HG02610 (cell line): ENCODE measurements around the gene BCAT1.

Experiments
- ATAC-seq: cut with Tn5 transposase; IDR thresholded peaks from one replicate; pipeline ENCODE4 v1.9.1; 2021; ENCODE audit warnings: mild to moderate bottlenecking, moderate library complexity; ENCODE audit not compliant: unreplicated experiment

The BCAT1 gene

GRCh38 chr12:24773996-24774395 is 174.9 kb downstream of the BCAT1 start:
- no peak for ATAC-seq

- no peak for ATAC-seq
These were observed 176.1 kb downstream of the BCAT1 start for GRCh38 chr12:24772813-24773212.

GRCh38 chr12:24770821-24771220 is 178.1 kb downstream of the BCAT1 start:
- ATAC-seq: no peak

DNA sequence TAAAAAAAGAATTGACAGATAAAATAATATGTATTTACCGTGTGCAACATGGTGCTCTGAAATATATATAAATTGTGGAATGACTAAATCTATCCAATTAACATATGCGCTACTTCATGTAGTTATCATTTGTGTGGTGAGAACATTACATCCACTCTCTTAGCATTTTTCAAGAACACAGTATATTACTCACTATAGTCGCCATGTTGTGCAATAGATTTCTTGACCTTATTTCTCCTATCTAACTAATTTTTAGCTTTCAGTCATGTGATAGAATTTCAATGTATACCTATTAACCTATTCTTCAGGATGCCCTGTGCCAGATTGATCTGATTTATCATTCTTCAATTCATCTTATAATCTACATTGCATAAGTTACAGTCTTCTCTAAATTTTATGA is 178.6 kb downstream of the BCAT1 start:
- ATAC-seq: no peak

GRCh38 chr12:24769682-24770081 is 179.2 kb downstream of the BCAT1 start:
- no peak for ATAC-seq

DNA sequence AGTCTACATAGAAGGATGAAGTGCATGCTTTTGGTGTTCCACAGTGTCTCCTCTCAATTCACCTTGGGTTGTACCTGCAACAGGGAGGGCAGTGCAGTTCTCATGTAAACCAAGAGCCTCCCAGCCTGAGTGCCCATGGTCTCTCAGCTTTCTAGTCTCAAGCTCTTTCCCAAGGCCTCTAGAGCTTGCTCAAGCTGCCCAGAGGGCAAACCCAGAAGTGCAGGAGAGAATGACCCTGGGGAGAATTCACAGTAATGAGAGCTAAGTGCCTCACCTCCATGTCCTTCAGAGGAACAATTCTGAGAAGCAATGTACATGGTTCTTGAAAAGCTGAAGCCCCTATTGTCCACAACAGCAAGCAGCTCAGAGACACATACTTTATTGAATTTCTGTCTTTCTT is 180.5 kb downstream of the BCAT1 start:
- ATAC-seq: no peak

GRCh38 chr12:24767016-24767415 is 181.9 kb downstream of the BCAT1 start:
- peak; percentile 59 for ATAC-seq

- ATAC-seq: no peak
These were observed 184.2 kb downstream of the BCAT1 start for GRCh38 chr12:24764712-24765111.

GRCh38 chr12:24760606-24761378 is 188.1 kb downstream of the BCAT1 start:
- no peak for ATAC-seq

GRCh38 chr12:24760162-24760561 is 188.7 kb downstream of the BCAT1 start:
- ATAC-seq: no peak
